NCI-H526 (cell line): Measurements from ENCODE around the gene CRAMP1.

ENCODE experiments used
- DNase-seq, 2 experiments: peaks; one replicate each; lab custom pipeline; 2025; lab: John Stamatoyannopoulos, UW

The CRAMP1 gene

DNA sequence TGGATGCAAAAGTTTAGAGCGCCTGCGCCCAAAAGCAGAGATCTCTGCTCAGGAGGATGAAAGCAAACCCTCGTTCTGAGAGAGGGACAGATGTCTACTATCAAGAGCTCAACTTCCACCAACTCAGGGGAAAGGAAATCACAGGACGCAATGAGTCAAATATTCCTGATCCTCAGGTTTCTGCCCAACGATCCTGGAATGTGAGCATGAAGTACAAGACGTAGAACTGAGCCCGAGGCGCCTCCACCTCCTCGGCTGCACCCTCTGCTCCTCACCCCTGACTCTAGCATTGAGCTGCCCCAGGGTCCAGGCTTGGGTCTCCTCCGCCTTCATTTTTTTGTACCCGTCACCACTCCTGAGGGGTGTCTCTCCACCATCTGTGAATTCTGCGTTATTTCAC lies 15.6 kb upstream of the CRAMP1 start:
- no peak for DNase-seq

DNA sequence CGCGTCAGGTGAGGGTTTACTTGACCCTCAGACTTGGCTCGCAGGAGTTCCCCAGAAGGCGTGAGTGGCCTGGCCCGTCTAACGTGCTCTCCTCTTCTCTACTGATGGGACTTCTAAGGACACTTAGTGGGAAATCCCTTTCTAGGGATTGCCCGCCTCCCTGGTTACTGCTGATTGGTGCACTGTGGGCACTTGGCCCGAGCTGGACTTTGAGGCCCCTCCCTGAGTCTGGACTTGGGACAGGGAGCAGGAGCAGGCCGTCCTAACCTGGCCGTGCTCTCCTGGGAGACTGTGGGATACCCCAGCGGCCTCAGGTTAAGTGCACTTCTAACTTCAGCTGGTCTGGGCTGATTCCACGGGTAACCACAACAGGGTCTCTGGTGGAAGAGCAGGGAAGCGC lies 15.0 kb upstream of the CRAMP1 start:
- DNase-seq, result no peak

- no peak for DNase-seq
Measured at GRCh38 chr16:1601031-1601430, 11.1 kb upstream of the CRAMP1 start.

DNA sequence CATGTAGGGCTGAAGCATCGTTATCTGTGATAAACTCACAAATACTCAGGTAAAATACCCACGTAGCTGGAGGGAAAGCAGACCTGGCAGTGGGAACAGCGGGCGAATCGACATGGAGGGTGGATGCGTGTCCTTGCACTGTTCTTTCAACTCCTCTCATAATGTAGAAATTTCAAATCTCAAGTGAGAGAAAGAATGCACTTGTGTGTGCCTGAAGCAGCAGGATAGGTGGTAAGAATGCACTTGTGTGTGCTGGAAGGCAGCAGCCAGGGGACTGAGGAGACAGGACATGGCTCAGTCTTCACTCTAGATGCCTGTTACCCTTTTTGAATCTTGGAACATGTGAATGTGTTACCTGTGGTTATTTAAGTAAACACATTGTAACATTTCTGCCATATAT lies 10.7 kb upstream of the CRAMP1 start:
- DNase-seq, result no peak

GRCh38 chr16:1602285-1602684 lies 9.9 kb upstream of the CRAMP1 start:
- no peak for DNase-seq

GRCh38 chr16:1606774-1607173 lies 5.4 kb upstream of the CRAMP1 start:
- no peak for DNase-seq

- DNase-seq, result no peak
Measured at GRCh38 chr16:1607971-1608370, 4.2 kb upstream of the CRAMP1 start.

DNA sequence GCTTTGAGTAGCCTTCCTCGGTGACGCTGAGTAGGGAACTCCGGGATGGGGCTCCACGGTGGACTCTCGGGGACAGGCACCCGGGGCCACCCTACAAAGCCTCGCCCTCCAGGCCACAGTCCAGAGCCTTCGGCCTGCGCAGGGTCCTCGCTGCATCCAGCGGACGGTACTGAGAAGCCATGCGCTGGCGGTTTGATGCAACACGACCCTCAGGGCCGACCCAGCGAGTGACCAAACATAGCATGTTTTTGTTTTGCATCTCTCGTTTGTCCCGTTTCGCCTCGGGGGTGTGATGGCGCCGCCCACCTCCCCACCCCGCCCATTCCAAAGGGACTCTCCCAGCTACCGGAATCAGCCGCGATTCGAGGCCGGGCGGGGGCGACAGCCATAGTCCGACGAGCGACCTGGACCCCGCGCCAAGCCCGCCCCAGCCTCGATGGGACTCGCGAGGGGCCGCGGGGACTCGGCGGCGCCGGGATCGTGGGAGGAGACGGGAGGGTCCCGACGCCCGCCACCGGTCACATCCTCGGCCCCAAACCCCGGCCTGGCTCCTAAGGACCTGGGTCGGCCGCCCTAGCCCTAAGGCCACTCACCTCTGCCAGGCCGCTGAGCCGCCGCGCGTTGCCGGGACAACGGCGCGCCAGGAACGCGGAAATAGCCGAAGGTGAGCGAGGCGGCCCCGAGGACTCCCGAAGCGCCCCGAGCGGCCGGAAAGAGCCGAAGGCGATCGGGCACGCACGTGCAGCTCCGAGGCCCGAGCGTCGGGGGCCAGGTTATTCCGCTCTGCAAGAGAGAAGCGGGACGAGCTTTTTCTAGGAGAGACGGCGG lies 1.9 kb upstream of the CRAMP1 start:
- DNase-seq, result peak; percentile 57 to 84

GRCh38 chr16:1610899-1611632 lies 1.1 kb upstream of the CRAMP1 start:
- DNase-seq, result peak; percentile 57 to 68

DNA sequence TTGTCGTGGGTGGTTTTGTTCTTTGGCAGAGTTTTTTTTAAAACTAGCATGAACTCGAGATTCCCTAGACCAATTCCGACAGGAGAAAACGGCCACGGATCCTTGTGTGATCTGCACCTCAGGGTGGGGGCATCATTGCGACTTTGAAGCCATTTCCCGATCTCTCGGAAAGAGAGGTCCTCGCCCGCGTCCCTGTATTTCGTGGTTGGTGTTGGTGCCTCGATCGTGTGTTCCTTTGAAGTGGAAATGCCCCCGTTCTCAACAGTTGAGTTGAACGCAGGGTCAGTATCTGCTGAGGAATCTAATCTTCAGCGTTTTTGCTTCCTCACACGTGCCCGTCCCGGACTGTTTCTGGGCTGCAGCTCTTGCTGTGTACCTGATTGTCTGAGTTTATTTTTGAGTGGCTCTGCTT lies 1.1 kb downstream of the CRAMP1 start:
- no peak for DNase-seq

- DNase-seq, result peak in 1 of 2 experiments; percentile 8
Measured at GRCh38 chr16:1613728-1614455, 1.7 kb downstream of the CRAMP1 start.

DNA sequence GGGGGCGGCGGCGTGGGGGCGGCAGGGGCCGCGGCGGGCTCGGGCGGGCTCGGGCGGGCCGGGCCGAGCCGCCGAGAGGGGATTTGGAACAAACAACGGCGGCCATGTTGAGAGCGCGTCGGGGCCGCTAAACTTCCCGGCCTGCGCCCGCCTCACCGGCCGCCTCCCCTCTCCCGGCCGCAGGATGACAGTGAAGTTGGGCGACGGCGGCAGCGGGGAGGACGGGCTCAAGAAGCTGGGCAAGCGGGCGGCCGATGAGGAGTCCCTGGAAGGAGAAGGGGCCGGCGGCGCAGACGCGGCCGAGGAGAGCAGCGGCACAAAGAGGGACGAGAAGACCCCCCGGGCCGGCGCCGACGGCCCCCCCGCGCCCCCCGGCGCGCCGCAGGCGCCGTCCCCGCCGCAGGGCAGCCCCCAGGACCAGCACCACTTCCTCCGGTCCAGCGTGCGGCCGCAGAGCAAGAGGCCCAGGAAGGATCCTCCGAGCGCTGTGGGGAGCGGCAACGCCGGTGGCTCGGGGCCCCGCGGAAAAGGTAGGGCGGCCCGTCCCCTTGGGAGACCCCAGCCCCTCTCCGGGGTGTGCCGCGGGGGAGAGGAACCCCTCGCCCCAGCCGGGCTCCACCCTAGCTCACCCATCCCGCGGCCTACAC lies 2.4 kb downstream of the CRAMP1 start:
- peak in 1 of 2 experiments; percentile 9 for DNase-seq

GRCh38 chr16:1615761-1616160 lies 3.6 kb downstream of the CRAMP1 start:
- no peak for DNase-seq

DNA sequence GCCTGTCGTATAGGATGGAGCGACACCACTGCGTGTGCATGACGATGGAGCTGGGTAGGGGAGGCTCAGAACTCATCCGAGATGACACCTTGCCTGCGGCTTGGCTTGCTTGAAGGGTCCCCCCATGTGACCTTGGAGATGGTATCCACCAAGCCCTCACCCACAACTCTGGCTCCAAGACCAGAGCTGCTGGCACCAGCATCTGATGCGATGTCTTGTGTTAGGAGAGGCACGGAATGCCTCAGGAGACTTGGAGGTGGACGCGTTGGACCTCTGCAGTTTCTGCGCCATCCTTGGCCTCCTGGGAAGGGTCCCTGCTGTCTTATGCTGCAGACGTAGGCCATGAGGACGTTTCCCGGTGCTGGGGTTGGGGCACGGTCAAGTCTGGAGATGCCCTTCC lies 7.8 kb downstream of the CRAMP1 start:
- no peak for DNase-seq

GRCh38 chr16:1620391-1620790 lies 8.2 kb downstream of the CRAMP1 start:
- no peak for DNase-seq

- DNase-seq, result no peak
Measured at GRCh38 chr16:1621851-1622250, 9.7 kb downstream of the CRAMP1 start.

DNA sequence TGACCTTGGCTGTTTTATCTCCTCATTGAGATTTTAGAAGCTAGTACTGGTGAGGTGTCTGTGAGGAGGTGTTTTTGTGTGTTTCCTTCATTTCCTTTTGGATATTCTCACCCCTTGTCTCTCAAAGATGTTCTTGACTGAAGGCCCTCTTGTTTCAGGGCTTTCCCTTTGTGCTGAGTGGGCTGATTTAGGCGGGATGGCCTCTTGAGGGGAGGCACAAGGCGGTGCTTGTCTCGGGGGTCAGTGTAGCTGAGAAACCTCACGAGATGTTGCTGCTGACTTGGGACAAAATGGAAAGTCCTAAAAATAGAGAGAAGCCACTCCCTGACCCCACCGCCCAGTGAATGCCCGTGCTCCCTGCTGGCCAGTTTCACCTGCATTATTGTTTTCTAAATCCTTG lies 14.2 kb downstream of the CRAMP1 start:
- DNase-seq, result no peak

DNA sequence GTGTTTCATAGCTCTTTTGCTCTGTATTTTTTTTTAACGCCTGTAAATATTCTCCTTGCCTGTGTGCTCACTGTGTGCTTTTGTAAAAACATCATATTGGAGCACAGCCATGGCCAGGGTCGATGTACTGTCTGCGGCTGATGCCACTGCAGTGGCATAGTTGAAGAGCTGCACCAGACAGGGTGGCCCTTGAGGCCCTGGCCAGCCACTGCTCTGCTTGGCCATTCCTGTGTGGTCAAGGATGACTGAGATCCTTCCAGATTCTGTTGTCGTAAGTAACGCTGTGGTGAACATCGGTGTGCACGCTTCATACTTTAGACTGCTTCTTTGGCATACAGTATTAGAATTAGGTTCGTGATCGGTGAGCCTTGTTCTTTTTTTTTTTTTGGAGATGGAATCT lies 14.6 kb downstream of the CRAMP1 start:
- no peak for DNase-seq

- DNase-seq, result no peak
Measured at GRCh38 chr16:1630450-1631213, 18.5 kb downstream of the CRAMP1 start.

GRCh38 chr16:1631230-1631629 lies 19.1 kb downstream of the CRAMP1 start:
- no peak for DNase-seq

GRCh38 chr16:1631931-1632637 lies 19.9 kb downstream of the CRAMP1 start:
- no peak for DNase-seq
